Esophagus muscularis mucosa (tissue), 4 donors: ENCODE results near the gene OR11A1. TPM values are rescaled to one million over a fixed set of nuclear protein-coding genes. Genes with fewer than 3 reads are reported as not detected.

Experiments used
- DNase-seq: peaks from one replicate; pipeline ENCODE4 v3.0.0-alpha.2; 2017; ENCODE audit errors: extremely low spot score
- H3K27ac ChIP-seq, 4 donors: fragments of 200-600 bp; sonication (generic); replicated peaks in 1 of 4; 1 replicate in 3 of 4; 2 replicates in 1 of 4; pipeline ENCODE4 v1.5.1; 2016 to 2019; ENCODE audit warnings: mild to moderate bottlenecking in 1 of 4
- H3K27me3 ChIP-seq, 4 donors: fragments of 200-600 bp; sonication (generic); one replicate each; pipeline versions ENCODE4 v1.5.1 to v1.6.0; 2016 to 2019
- H3K36me3 ChIP-seq, 4 donors: fragments of 200-600 bp; sonication (generic); one replicate each; pipeline ENCODE4 v1.5.1; 2016 to 2019
- H3K4me1 ChIP-seq, 4 donors: fragments of 200-600 bp; sonication (generic); one replicate each; pipeline ENCODE4 v1.5.1; 2016 to 2019
- H3K4me3 ChIP-seq, 4 donors: fragments of 200-600 bp; sonication (generic); 1 replicate in 2 of 4; 2 replicates in 2 of 4; pipeline ENCODE4 v1.5.1; 2016 to 2019; ENCODE audit warnings: mild to moderate bottlenecking in 4 of 4, moderate library complexity in 1 of 4
- H3K9me3 ChIP-seq, 4 donors: fragments of 200-600 bp; sonication (generic); 1 replicate in 3 of 4; 2 replicates in 1 of 4; pipeline ENCODE4 v1.5.1; 2016 to 2019
- EP300 ChIP-seq: sonication (generic); formaldehyde crosslinking; IDR thresholded peaks from one replicate; pipeline ENCODE4 v1.6.1; 2017; ENCODE audit warnings: antibody characterized with exemption
- POLR2A ChIP-seq: fragments of 450-650 bp; IDR thresholded peaks from one replicate; pipeline ENCODE4 v1.6.1; 2017; ENCODE audit warnings: antibody characterized with exemption, moderate library complexity, mild to moderate bottlenecking, low read depth
- POLR2AphosphoS5 ChIP-seq, 2 donors: sonication (generic); formaldehyde crosslinking; IDR thresholded peaks; one replicate each; pipeline ENCODE4 v1.6.1; 2017; ENCODE audit warnings: antibody characterized with exemption in 2 of 2
- WGBS: methylation state at CpG from one replicate; pipeline ENCODE4 v1.1.5; 2018; 5-methylcytosine and 5-hydroxymethylcytosine counted together
- intact Hi-C: fragments of 100-400 bp; cut with DNase I; formaldehyde crosslinking; loops from one replicate; pipeline ENCODE4 v1.15.1; 2023
- total RNA-seq, 4 donors: library from RNA; depleted of rRNA; stranded (reverse); fragments of >200 nt; gene quantifications; one replicate each; pipeline versions ENCODE4 v1.1.0 to v1.2.1, GENCODE V29; 2016
- TF ChIP-seq, protein P1 (sequence below), 3 experiments: fragments of 200-600 bp in 2 of 3; fragments of 450-650 bp in 1 of 3; sonication (generic) in 2 of 3; IDR thresholded peaks; one replicate each; pipeline ENCODE4 v1.5.1; 2017 to 2019; ENCODE audit warnings: antibody characterized with exemption in 3 of 3, mild to moderate bottlenecking in 2 of 3, moderate library complexity in 1 of 3

The OR11A1 gene
- total RNA-seq, 4 donors from 2014 or later, result not detected

DNA sequence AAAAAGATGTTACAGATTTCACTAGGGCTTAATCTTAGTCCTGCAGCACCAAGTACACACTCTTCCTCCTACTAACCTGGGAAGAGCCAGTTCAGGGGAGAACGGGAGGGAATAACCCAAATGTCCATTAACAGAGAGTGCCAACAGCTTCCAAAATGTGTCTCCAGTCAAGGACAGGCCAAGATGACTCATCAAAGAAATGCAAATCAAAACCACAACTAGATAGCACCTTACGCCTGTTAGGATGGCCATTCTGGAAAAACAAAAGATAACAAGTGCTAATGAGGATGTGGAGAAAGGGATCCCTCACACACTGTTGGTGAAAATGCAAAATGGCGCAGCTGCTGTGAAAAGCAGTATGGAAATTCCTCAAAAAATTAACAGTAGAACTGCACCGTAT is 34.7 kb upstream of the OR11A1 start:
- peak; percentile 55 for DNase-seq
- TF ChIP-seq, protein P1, sequence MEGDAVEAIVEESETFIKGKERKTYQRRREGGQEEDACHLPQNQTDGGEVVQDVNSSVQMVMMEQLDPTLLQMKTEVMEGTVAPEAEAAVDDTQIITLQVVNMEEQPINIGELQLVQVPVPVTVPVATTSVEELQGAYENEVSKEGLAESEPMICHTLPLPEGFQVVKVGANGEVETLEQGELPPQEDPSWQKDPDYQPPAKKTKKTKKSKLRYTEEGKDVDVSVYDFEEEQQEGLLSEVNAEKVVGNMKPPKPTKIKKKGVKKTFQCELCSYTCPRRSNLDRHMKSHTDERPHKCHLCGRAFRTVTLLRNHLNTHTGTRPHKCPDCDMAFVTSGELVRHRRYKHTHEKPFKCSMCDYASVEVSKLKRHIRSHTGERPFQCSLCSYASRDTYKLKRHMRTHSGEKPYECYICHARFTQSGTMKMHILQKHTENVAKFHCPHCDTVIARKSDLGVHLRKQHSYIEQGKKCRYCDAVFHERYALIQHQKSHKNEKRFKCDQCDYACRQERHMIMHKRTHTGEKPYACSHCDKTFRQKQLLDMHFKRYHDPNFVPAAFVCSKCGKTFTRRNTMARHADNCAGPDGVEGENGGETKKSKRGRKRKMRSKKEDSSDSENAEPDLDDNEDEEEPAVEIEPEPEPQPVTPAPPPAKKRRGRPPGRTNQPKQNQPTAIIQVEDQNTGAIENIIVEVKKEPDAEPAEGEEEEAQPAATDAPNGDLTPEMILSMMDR (IDR thresholded peaks at IDR 0.05), result no peak
- TF ChIP-seq EP300 (no peak), POLR2A (no peak), POLR2AphosphoS5 (IDR thresholded peaks at IDR 0.05) (no peak)
- 80% methylated on average over 4 of the region's 4 CpGs for WGBS
- H3K4me1 ChIP-seq, result no peaks in the 10 kb centered on the region
- intact Hi-C loops, result no loop called here
- H3K36me3 ChIP-seq, result no peaks in the 10 kb centered on the region
- no peak overlapping the region for H3K4me3 ChIP-seq
- H3K9me3 ChIP-seq, result no peaks in the 10 kb centered on the region
- H3K27ac ChIP-seq, result no peak overlapping the region
- H3K27me3 ChIP-seq, result no peaks in the 10 kb centered on the region

DNA sequence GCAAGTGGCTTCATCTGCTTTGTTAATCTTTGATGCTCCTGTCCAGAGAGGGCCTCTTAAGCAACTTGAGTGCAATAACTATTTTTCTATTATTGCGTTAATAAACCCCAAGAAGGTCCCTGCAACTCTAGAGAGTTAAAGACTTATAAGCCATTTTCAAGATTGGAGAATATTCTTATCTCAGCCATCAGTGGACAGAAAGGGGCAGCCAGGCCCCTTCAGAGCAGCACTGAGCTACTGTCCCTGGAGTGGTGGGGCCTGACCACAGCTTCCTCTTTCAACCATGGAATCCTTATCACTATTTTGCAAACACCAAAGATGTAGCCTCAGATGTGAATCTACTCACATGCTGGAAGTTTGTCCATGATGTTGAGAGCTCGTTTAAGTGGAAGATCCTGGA is 33.7 kb upstream of the OR11A1 start:
- peak; percentile 64 for DNase-seq
- H3K4me3 ChIP-seq, result no peak overlapping the region
- H3K27ac ChIP-seq, result no peak overlapping the region
- no peaks in the 10 kb centered on the region for H3K9me3 ChIP-seq
- WGBS, result 60% methylated on average over 2 of the region's 2 CpGs
- no peaks in the 10 kb centered on the region for H3K36me3 ChIP-seq
- intact Hi-C loops, result no loop called here
- TF ChIP-seq EP300 (no peak), POLR2A (no peak), POLR2AphosphoS5 (IDR thresholded peaks at IDR 0.05) (no peak)
- TF ChIP-seq, protein P1 (IDR thresholded peaks at IDR 0.05), result no peak
- H3K4me1 ChIP-seq, result no peaks in the 10 kb centered on the region
- H3K27me3 ChIP-seq, result no peaks in the 10 kb centered on the region

DNA sequence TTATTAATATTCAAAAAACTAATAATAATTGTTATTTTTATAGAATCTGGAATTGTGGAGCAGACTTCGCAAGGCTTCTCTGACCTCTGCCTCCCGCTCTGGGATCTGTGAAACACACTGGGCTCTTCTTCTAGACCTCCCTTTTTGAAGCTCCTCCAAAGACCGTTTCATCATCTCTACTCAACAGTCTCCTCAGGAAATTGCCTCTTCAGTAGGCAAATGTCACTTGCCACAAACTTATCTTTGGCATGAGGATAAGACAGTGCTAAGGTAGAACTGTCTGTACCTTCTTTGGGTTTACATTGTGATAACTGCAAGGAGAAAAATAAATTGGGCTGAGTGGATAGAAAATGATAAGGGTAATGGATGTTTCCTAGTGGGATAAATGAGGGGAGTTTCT is 33.2 kb upstream of the OR11A1 start:
- DNase-seq, result no peak
- intact Hi-C loops, result no loop called here
- TF ChIP-seq POLR2A, result no peak
- TF ChIP-seq, protein P1 (IDR thresholded peaks at IDR 0.05), result no peak
- no peak for TF ChIP-seq POLR2AphosphoS5 (IDR thresholded peaks at IDR 0.05)
- TF ChIP-seq EP300, result no peak
- H3K4me1 ChIP-seq, result no peaks in the 10 kb centered on the region
- H3K36me3 ChIP-seq, result no peaks in the 10 kb centered on the region
- H3K9me3 ChIP-seq, result no peaks in the 10 kb centered on the region
- WGBS, result 78% methylated on average over 3 of the region's 3 CpGs
- H3K4me3 ChIP-seq, result no peak overlapping the region
- H3K27ac ChIP-seq, result no peak overlapping the region
- no peaks in the 10 kb centered on the region for H3K27me3 ChIP-seq

DNA sequence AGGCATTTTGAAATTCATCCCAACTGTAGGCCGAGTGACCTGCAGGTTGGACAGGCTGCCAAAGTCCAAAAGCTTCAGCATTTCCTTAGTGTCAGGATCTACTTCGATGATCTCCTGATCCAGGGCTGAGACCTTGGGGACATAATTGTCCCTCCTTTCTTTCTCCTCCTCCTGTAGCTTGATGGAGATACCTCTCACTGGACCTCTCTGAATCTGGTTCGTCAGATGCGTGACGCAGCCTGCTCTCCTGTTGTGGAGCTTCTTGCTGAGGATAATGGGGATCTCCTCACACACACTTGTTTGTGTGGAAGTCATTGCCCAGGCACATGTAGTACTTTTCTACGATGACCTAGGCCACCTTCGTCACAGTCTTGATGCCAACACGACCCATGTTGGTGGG is 32.4 kb upstream of the OR11A1 start:
- WGBS, result 94% methylated on average over 8 of the region's 8 CpGs
- intact Hi-C loops, result no loop called here

DNA sequence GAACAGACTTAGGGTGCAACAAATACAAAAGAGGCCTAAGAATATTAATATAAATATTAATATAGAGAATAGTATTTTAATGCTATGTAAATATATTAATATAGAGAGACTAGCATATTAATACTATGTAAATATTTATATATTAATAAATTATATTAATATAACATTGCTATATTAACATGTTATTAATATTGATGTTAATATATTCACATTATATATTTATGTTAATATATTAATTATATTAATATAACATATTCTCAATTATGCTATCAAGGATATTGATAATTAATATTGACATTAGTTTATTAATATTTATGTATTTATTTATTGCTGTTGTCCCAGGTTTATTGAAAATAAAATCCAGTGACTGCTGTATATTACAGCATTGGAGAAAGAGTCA is 32.0 kb upstream of the OR11A1 start:
- Histone ChIP-seq H3K36me3 (no peaks in the 10 kb centered on the region), H3K27ac (no peak overlapping the region), H3K9me3 (no peaks in the 10 kb centered on the region), H3K4me1 (no peaks in the 10 kb centered on the region), H3K27me3 (no peaks in the 10 kb centered on the region), H3K4me3 (no peak overlapping the region)
- DNase-seq, result no peak
- intact Hi-C loops, result no loop called here
- no peak for TF ChIP-seq EP300
- no peak for TF ChIP-seq POLR2AphosphoS5 (IDR thresholded peaks at IDR 0.05)
- TF ChIP-seq, protein P1 (IDR thresholded peaks at IDR 0.05), result no peak
- TF ChIP-seq POLR2A, result no peak

More for the DNA sequence above, 32.4 kb upstream of the OR11A1 start:
- H3K9me3 ChIP-seq, result no peaks in the 10 kb centered on the region
- no peak for TF ChIP-seq POLR2AphosphoS5 (IDR thresholded peaks at IDR 0.05)
- no peak for TF ChIP-seq POLR2A
- no peak for TF ChIP-seq EP300
- TF ChIP-seq, protein P1 (IDR thresholded peaks at IDR 0.05), result no peak
- H3K27ac ChIP-seq, result no peak overlapping the region
- no peaks in the 10 kb centered on the region for H3K27me3 ChIP-seq
- no peaks in the 10 kb centered on the region for H3K4me1 ChIP-seq
- no peaks in the 10 kb centered on the region for H3K36me3 ChIP-seq
- H3K4me3 ChIP-seq, result no peak overlapping the region
- DNase-seq, result peak; percentile 86
